ENCODE data around the gene SLC37A1.
"Not testable (repeated sequence)": the region's sequence is repeated elsewhere in the genome, so short reads cannot be mapped to it uniquely, and the experiment has no call there.

SLC37A1 gene

DNA sequence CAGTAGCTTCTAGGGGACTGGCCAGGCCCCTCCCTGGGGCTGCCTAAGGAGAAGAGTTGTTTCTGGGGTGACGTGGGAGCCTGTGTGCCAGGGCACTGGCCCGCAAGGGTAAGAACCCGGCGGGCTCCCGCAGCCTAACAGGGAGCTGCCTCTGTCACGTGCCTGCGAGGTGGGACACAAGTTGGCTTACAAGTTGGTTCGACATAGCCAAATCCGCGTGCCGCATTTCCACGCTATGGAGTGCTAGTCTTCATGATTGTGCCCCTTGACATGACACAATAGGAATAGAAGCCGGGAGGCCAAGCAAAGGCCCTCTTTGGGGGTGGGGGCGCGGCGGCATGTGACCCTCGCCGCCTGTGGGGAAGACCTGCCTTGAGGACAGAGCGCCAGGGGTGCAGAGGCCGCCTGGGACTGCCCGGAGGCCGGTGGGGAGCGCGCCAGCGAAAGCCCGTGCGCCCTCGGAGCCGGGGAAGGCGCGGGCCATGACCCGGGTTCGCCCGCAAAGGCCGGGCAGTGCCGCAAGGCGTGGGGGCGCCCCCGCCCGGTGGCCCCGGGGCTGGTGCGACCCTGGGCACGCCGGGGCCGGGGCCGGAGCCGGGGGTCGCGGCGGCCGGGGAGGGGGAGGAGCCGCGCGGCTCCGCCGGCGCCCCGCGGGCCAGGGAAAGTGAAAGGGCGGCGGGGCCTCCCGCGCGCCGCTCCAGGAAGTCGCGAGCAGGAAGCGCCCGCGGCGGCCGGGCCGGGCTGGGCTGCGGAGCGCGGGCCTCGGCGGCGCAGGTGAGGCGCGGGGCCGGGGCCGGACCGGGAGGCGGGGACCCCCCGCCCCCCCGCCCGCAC is at the start of gene SLC37A1:
Gene SLC37A1 (plus strand): TSS at position 702 of the 834 bp plus-strand sequence. CDS start 4,603 bp downstream, outside the sequence.
- DNase-seq: no peak

DNA sequence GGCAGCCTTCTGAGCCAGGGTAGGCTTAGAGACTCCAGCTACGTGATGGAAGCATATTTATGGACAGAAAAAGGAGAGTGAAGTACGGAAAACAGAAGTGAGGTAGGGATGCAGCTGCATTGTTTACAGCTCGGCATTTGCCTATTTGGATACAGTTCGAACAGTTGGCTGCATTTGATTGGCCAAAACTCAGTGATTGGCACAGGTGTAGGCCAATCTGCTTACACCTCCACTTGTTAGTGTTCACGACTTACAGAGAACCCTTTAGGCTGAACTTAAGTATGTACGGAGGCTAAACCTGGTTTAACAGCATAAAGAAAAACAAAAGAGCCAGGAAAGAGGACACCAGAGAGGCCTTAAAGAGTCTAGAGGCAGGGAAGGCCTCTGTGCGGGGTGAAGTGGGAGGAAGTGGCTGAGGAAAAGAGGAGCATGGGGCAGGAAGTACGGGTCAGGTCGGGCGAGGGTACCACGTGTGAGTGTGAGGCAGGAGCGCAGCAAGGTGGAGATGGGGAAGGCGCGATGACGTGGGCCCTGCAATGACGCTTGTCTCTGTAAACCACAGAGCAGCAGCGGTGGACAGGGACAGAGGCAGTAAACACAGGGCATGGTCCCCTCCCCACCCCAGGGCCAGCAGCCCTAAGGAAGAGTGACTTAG is 49.7 kb upstream of the SLC37A1 start:
- DNase-seq: no peak

DNA sequence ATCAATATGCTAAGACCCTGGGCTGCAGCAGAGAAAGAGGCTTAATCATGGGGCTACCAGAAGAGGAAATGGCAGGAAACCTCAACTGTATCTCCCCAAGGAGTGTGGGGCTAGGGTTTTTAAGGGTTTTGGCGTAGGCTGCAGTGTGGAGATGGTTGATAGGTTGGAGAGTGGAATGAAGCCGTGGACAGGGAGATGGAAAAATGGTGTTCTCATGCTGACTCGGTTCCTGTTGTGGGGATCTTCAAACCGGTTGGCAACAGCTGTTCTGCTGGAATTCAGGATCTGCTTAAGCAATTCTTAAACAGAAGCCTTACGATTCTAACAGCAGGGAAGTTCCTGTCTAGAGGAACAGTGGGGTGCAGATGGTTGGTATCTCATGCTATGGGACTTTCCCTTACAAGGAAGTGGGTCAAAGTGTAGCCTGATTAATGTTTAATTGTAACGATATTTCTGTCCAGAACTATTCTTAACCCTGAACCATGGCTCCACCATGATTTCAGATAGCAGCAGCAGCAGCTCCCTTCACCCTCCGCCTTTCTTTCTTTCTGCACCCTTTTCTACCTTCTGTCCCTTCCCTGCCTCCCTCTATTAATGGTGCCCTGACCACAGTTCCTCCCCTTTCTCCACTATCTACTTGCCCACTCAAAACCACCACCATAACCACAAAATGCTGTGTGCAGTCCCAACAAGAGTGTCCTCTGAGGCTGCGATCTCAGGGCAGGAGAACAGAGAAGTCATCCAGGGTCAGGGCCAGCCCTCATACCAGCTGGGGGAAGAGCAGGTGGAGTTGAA is 48.4 kb upstream of the SLC37A1 start:
- no peak for DNase-seq

DNA sequence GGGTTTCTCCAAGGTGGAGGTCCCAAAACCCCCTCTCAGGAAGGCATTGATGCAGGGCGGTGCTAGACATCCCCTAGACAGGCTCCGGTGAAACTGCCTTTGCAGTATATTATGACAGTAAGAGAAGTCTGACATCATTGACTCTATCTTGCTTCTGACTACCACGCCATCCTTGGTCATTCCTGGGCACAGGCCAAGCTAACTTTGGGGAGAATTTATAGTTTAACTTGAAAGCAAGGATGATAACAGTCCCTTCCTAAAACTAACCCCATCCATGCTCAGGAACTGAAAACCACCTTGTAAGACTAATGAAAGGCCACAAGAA is 47.9 kb upstream of the SLC37A1 start:
- DNase-seq: no peak

DNA sequence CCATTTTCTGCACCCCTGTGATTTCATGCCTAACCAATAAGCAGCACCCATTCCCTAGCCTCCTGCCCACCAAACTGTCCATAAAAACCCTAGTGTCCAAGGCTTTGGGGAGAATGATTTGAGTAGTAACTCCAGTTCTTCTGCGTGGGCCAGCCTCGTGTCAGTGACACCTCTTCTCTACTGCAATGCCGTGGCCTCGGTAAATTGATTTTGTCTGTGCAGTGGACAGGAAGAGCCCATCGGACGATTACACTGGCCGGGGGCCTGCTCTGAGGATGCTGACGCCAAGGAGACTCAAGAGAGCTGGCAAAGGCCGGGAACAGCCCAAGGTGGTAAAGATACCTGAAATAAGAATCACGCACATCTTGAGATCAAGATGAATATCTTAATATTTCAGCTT is 47.0 kb upstream of the SLC37A1 start:
- DNase-seq: no peak

DNA sequence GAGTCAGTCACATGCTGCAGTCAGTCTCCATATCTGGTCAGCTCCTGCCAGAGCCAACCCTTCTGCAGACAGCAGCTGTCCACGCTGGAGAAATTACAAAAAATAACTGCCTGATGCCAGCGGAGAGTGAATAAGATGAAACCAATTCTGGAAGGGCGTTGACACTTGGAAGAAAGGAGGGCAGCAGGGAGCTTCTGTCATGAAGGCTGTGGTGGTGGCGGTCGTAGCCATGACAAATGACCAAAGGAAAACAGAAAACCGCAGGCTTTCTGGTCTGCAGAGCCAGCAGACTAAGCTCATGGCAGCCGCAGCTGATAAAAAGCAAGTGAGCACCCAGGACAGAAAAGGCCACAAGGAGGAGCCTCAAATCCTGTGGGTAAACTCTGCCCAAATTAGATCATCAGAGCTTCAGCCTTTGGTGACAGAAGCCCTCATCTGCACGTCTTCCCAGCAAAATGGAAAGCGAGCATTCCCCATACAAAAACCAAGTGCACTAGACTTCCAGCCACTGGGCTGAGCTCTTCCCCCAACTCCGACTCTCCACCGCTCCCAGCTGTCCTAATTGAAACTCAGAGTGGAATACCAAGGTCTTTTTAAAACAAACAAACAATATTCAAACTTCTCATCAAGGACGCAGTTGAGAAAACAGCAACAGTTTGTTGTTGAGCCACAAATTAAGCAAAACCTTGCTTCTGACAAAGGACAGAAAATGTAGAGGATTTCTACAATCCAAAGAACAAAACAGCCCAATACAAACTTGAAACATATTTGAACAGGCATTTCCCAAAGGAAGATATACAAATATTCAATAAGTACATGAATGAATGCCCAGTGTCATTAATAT is 46.3 kb upstream of the SLC37A1 start:
- peak; percentile 43 for DNase-seq

DNA sequence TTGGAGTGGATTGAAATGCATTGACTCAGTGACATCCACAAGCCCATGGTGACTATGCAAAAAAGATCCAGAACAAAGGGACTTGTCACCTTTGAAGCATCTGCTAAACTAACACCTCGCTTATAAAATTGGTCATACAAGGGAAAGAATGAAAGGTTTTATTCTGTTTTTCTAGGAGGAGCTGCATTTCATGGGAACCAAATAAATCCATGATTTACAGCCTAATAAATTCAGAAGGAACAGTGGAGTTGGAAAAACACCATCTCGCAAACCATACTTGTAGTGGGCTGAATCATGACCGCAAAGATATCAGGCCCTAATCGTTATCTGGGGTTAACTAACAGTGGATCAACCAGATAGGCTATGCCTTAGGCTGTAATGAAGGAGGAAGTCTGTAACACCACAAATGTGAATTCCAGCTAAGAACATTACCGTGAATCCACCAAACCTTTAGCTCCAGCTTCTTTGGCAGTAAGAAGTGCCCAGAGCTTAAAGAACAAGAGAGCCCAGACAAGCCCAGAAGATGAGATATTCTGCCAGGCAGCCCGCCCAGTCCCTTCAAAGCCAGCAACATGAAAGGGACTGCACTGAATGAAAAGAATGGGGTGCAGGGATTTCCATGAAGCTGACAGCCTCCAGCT is 45.0 kb upstream of the SLC37A1 start:
- DNase-seq: no peak

DNA sequence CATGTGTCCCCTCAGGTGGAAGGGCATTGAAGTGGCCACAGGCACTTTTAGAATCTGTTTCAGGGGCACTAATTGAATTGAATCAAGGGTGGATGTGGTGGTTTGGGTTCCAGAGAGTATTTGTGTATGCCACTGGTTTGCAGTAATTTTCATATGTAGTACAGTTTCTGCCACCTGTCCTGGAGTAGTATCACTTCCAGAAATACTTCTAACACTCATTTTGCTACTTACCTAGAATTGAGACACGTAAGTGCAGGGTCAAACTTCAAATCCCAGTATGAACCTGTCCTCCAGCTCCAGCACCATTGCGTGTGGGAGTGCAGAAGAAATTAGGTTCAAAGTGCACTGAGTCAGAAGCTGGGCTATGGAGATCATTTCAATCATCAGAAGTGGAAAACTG is 44.4 kb upstream of the SLC37A1 start:
- no peak for DNase-seq

DNA sequence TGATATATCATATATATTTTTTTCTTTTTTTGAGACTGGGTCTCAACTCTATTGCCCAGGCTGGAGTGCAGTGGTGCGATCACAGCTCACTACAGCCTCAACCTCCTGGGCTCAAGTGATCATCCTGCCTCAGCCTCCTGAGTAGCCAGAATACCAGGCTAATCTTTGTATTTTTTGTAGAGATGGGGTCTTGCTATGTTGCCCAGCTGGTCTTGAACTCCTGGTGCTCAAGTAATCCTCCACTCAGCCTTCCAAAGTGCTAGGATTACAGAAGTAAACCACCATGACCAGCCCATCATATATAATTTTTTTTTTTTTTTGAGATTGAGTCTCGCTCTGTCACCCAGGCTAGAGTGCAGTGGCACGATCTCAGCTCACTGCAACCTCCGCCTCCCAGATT is 43.9 kb upstream of the SLC37A1 start:
- DNase-seq: not testable (repeated sequence)

DNA sequence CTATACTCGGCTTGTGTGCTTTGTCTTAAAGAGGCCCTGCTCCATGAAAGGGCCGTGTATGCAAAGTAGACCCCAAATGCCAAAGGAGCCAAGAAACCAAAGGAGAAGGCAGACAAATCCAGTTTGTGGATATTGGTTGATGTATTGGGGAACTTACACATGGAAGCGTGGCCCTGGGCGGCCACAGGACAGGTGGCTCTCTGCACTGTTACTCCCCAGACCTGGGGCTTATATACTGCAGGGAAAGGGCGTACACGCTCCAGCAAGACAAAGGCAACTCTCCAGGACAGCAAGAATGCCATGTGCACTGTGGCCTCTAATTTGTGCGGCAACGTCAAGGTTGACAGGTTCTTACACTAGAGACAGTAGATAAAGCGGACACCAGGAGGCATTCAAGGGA is 42.4 kb upstream of the SLC37A1 start:
- no peak for DNase-seq

DNA sequence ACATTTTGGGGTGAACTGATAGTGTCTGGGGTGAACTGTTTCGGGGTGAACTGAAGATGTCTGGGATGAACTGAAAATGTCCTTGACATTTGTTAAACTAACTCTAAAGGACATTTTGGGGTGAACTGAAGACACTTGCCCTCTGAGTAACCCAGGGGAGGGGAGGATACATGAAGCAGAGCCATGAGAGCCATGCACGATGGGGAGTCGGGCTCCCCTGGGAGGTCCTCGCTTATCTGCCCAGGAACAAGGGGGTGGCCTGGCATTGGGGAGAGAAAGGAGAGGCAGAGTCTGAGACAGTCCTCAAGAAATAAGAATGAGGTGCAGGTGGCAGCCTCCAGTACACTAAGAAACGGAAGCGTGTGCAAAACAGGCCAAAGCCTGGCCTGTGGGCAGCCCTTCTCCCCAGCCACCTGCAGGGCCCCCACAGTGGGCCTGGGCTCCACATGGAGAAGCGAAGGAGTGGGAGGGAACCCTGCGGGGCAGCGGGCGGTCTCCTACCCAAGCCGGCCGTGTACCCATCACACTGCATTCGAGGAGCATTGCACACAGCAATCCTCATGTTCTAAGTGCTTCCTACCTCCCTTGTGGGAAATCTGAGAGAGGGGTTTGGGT is 41.8 kb upstream of the SLC37A1 start:
- DNase-seq: no peak

DNA sequence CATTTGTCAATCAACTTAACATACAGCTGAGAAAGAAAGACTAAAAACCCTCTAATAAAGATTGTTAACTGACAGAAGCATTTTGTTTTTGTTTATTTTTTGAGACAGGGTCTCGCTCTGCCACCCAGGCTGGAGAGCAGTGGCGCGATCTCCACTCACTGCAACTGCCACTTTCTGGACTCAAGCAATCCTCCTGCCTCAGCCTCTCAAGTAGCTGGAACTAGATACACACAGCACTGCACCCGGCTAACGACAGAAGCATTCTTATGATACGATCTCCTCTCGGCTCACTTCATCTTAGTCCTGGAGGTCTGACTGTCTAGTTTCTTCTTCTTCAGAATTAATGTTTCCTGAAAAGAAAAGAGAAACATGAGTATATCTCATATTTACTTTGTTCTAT is 41.1 kb upstream of the SLC37A1 start:
- DNase-seq: no peak

DNA sequence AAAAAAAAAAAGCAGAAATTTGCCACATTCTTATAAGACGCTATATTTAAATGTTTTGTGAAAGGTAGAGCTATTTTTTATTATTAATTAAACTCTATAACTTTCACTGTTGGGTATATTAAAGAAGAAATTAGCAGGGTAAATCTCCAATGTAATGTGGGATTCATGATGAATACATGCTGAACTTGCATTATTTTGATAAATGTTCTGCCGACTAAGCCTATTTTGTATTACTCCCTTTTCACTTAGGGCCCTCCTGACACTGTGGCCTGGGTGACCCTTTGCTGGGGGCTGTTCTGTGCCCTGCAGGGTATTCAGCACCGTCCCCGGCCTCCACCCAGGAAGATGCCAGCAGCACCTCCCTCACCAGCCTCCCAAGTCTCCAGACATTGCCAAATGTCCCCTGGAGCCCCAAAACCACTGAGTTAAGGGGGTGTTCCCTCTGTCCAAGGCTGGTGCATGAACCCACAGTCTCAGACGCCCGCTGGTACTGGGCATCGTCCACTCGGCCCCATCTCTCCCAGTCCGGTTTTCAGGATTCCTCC is 40.1 kb upstream of the SLC37A1 start:
- no peak for DNase-seq

DNA sequence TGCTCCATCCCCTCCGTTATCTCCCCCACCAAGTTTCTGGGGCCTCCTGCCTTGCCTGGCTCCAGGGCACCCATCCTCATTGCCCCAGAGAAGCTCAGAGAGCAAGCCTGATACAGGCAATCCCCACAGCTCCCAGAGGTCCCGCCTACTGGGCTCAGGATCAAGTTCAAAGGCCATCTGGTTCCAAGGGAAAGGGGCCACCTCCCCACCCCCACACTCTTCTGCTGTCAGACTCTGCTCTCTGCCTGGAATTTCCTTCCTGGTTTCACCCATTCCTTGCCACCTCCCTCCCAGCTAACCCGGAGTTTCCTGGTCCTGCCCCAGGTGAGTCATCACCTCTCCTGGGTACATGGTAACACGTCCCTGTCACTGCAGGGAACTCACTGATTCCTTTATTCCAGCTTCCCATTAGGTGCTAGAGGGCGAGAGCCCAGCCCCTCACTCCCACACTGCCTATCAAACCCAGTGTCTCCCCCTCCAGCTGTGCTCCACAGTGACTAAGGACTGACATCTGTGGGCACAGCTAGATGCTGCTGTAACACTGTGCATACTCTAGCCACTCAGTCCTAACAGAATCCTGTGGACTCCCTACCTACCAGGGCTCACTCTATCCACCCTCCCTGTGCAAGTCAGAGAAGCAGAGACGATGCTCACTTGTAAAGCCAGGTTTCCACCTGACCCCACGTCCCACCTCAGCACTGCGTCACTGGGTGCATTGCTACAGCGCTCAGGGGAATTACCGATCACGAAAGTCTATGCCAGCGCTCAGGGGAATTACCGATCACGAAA is 39.4 kb upstream of the SLC37A1 start:
- no peak for DNase-seq

DNA sequence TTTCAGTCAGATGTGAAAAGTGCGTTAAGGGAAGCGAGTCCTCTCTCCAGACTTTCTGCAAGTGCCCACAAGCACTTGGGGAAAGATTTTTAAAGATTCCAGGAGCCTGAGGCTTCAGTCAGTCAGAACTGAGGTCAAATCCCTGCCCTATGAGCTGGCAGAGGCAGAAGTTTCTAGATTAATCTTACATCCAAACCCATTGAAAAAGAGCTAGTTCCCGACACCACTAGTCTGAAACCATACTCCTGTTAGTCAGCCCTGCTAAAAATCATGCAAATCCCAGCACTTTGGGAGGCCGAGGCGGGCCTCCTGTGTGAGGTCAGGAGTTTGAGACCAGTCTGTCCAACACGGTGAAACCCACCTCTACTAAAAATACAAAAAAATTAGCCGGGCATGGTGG is 38.6 kb upstream of the SLC37A1 start:
- DNase-seq: no peak

DNA sequence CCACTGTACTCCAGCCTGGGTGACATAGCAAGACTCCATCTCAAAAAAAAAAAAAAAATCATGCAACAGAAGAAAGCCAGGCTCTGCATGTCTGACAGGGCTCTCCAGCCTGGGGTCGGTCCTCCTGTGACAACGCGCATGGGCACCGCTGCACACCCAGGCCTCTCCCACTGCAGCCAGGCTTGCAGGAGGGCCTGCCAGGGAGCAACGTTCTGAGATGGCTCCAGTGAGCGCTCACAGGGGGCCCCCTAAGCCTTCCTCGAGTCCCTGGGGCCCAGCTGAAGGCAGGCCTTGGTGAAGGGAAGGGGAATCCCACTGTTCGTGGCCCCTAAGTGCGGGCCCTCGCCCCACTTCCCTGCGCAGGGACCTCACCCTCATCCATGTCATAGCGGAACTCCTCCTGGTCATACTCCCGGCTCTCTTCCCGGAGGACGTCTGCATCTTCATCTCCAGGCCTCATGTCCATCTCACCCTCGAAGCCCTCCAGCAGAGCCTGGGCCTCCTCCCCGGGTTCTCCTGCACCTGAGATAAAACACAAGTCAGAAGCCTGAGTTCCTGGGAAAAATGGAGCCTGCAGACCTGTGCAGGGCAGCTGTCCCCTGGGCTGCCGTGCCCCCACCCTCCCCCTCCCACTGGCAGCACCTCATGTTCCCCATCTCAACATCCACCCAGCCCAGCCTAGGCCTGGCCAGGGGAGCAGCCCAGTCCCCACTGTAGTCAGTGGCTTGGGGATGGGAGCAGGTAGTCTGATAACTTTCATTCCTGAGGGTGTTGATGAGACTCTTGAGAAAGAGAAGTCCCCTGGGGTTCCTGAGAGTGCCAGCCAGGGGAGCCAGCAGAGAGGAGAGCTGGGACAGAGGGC is 37.9 kb upstream of the SLC37A1 start:
- no peak for DNase-seq

DNA sequence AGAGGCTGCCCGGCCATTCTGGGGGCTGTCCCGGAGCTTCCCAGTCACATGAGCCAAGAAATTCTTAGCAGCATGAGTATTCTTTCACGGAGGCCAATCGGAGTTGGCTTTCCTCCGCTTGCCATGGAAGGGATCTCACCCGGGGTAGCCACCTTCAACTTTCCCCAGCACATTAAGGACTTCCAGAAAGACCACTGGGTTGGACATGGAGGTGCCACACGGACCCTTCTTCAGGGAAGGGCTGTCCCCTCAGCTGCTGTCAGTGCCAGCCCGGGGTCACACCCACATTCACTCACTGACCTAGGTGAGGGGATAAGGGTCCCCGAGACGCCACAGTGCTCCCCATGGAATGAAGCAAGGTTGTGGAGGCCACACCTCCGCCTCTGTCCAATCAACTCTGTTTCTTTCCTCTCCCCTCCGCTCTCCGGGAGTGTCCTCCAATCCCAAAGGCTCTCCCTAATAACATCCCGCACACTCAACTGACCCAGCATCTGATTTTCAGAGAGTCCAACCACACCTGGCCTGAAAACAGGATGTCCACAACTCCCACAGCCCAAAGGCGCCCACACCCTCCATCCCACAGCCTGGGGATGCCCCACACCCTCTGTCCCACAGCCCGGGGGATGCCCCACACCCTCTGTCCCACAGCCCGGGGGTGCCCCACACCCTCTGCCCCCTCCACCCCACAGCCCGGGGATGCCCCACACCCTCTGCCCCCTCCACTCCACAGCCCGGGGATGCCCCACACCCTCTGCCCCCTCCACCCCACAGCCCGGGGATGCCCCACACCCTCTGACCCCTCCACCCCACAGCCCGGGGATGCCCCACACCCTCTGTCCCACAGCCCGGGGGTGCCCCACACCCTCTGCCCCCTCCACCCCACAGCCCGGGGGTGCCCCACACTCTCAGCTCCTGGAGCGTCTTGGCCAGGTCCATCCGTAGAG is 37.0 kb upstream of the SLC37A1 start:
- DNase-seq: no peak

DNA sequence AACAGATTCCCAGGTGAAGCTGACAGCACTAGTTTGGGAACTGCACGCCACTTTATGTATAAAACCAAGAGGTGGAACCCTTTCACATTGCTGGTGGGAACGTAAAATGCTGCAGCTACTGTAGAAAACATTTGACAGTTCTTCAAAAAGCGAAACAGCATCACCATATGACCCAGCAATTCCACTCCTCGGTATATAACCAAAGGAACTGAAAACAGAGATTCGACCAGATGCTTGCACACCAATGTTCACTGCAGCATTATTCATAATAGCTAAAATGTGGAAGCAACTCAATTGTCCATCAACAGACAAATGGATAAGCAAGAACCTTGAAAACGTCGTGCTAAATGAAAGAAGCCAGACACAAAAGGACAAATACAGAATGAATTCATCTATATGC is 35.1 kb upstream of the SLC37A1 start:
- DNase-seq: no peak

DNA sequence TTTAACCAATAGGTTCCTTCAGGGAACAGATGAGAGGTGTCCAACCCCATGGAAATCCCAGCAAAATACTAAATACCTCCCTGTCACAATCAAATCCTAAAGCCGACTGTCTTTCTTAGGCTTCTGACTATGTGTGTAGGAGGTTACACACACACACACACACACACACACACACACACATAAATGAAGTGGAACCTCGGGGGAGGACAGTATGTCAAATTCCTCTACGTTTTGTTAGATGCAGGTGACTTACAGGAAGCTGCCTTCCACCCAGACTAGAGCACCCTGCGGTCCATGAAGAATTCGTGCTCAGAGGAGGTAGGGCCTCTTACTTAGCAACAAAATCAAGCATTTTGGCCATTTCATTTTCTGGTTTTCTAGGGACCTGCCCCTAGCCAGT is 34.1 kb upstream of the SLC37A1 start:
- DNase-seq: no peak

Measured in NCI-H2107 (cell line).